HCT116 (cell line): Measurements from ENCODE around the gene COL10A1.

Source experiments
- ATF3 ChIP-seq: IDR thresholded peaks from 2 replicates; pipeline ENCODE4 v1.6.1; 2012
- CTCF ChIP-seq, 3 experiments: fragments of 200-600 bp in 1 of 3; sonication (generic) in 1 of 3; IDR thresholded peaks in 2 of 3; conservative IDR thresholded peaks in 1 of 3; 2 replicates each; pipeline ENCODE4 v1.5.1; 2012 to 2017; ENCODE audit warnings: low read depth in 2 of 3, low read length in 2 of 3, antibody characterized with exemption in 1 of 3, borderline replicate concordance in 1 of 3, control low read depth in 1 of 3, mild to moderate bottlenecking in 1 of 3, mixed read lengths in 1 of 3, mixed run types in 1 of 3, moderate library complexity in 1 of 3; ENCODE audit not compliant: insufficient read depth in 1 of 3
- EGR1 ChIP-seq: IDR thresholded peaks from 2 replicates; pipeline ENCODE4 v1.6.1; 2012; ENCODE audit warnings: low read depth
- EZH2 ChIP-seq: fragments of 200-600 bp; sonication (generic); IDR thresholded peaks from 2 replicates; pipeline ENCODE4 v1.6.1; 2017; ENCODE audit warnings: antibody characterized with exemption, mixed run types
- EZH2phosphoT487 ChIP-seq: fragments of 200-600 bp; IDR thresholded peaks from 2 replicates; pipeline ENCODE4 v1.6.1; 2018; ENCODE audit warnings: antibody characterized with exemption, borderline replicate concordance
- JUND ChIP-seq: IDR thresholded peaks from 2 replicates; pipeline ENCODE4 v1.6.1; 2012
- POLR2A ChIP-seq: IDR thresholded peaks from 2 replicates; pipeline ENCODE4 v1.7.0; 2011; ENCODE audit warnings: borderline replicate concordance; ENCODE audit not compliant: insufficient read depth, insufficient read length; ENCODE audit errors: extremely low read depth
- POLR2AphosphoS5 ChIP-seq: IDR thresholded peaks from 2 replicates; pipeline ENCODE4 v1.6.1; 2011; ENCODE audit warnings: mild to moderate bottlenecking, low read depth, low read length, moderate library complexity
- SP1 ChIP-seq: IDR thresholded peaks from 2 replicates; pipeline ENCODE4 v1.6.1; 2012; ENCODE audit warnings: low read depth
- TCF7L2 ChIP-seq: IDR thresholded peaks from 2 replicates; pipeline ENCODE4 v1.7.0; 2011; ENCODE audit warnings: borderline replicate concordance, inconsistent platforms; ENCODE audit not compliant: insufficient read depth, insufficient read length; ENCODE audit errors: extremely low read depth
- YY1 ChIP-seq: IDR thresholded peaks from 2 replicates; pipeline ENCODE4 v1.6.1; 2011; ENCODE audit warnings: low read length, low read depth, moderate library complexity, mild to moderate bottlenecking; ENCODE audit not compliant: insufficient replicate concordance; ENCODE audit errors: extremely low read depth
- ZFX ChIP-seq: fragments of 450-650 bp; IDR thresholded peaks from 2 replicates; pipeline ENCODE4 v1.6.1; 2017

GRCh38 chr6:116073765-116074440, 52.0 kb downstream of the COL10A1 start:
- no peak for TF ChIP-seq EZH2
- no peak for TF ChIP-seq TCF7L2
- TF ChIP-seq JUND = peak; percentile 92
- no peak for TF ChIP-seq POLR2A
- no peak for TF ChIP-seq ATF3
- TF ChIP-seq SP1 = peak; percentile 63
- TF ChIP-seq EGR1 = 0 out of 2 replicates have a peak, but pooled peaks have one; percentile 22
- no peak for TF ChIP-seq CTCF (IDR thresholded peaks at IDR 0.05 in 2 of 3, conservative IDR thresholded peaks at IDR 0.05 in 1 of 3; ENCODE audit: borderline replicate concordance in 1 of 3, insufficient read depth in 1 of 3, low read depth in 2 of 3, low read length in 2 of 3)
- TF ChIP-seq EZH2phosphoT487 = no peak
- TF ChIP-seq POLR2AphosphoS5 = no peak
- TF ChIP-seq ZFX = no peak
- no peak for TF ChIP-seq YY1
